Endothelial cell of umbilical vein (primary cell): ENCODE data around the gene PLEKHA8. TPM values are rescaled to one million over a fixed set of nuclear protein-coding genes. Genes with fewer than 3 reads are reported as not detected.

Source experiments
- BruUV-seq: library from RNA; stranded (reverse); fragments of 400-500 nt; replicated peaks from 2 replicates; lab custom pipeline; 2021; lab: Mats Ljungman, UMichigan
- CTCF ChIA-PET: fragments of 300-600, 350-600 bp; sonication (Branson Sonifier 250); formaldehyde crosslinking; loops from one replicate; lab custom pipeline; 2021; ENCODE audit warnings: antibody characterized with exemption, inconsistent platforms; lab: Charles Lee
- POLR2A ChIA-PET: fragments of 300-600, 350-600 bp; sonication (Branson Sonifier 250); formaldehyde crosslinking; loops from one replicate; lab custom pipeline; 2021; ENCODE audit warnings: antibody characterized with exemption, inconsistent platforms; lab: Charles Lee
- DNase-seq: peaks from one replicate; pipeline ENCODE4 v3.0.0-alpha.2; 2011; ENCODE audit warnings: low read depth, low spot score
- FAIRE-seq: peaks from 2 replicates; lab custom pipeline; 2011; peaks lifted over from hg19 to GRCh38; lab: Jason Lieb, UNC
- H2AFZ ChIP-seq: 2 replicates; pipeline ENCODE4 v1.6.0; 2012; ENCODE audit warnings: low read depth, low read length, control low read depth, inconsistent platforms
- H3K27ac ChIP-seq: 2 replicates; pipeline ENCODE4 v1.5.1; 2011; ENCODE audit warnings: low read depth, mild to moderate bottlenecking, control low read depth, low read length, moderate library complexity; ENCODE audit not compliant: insufficient read depth
- H3K27me3 ChIP-seq, 2 experiments: 2 replicates each; pipeline versions ENCODE4 v1.6.0 to v1.6.1; 2011; ENCODE audit warnings: low read length in 2 of 2, mixed read lengths in 1 of 2; ENCODE audit not compliant: control insufficient read depth in 2 of 2, insufficient read depth in 2 of 2
- H3K36me3 ChIP-seq, 2 experiments: 2 replicates in 1 of 2; 3 replicates in 1 of 2; pipeline ENCODE4 v1.5.1; 2011; ENCODE audit warnings: low read length in 2 of 2, mild to moderate bottlenecking in 1 of 2, moderate library complexity in 1 of 2; ENCODE audit not compliant: control insufficient read depth in 2 of 2, insufficient read depth in 2 of 2; ENCODE audit errors: extremely low read depth in 1 of 2
- H3K4me1 ChIP-seq: 3 replicates; pipeline ENCODE4 v1.5.1; 2011; ENCODE audit warnings: mild to moderate bottlenecking, low read length; ENCODE audit not compliant: control insufficient read depth, insufficient read depth; ENCODE audit errors: extremely low read depth
- H3K4me2 ChIP-seq: 2 replicates; pipeline ENCODE4 v1.6.1; 2011; ENCODE audit warnings: low read length, control low read depth, mixed read lengths; ENCODE audit not compliant: insufficient read depth
- H3K4me3 ChIP-seq, 3 experiments: fragments of 200-600 bp in 1 of 3; sonication (generic), shearing (Covaris generic) in 1 of 3; replicated peaks in 1 of 3; 2 replicates each; pipeline ENCODE4 v1.5.1; 2011 to 2016; ENCODE audit warnings: control low read depth in 3 of 3, low read length in 3 of 3, mild to moderate bottlenecking in 2 of 3, inconsistent platforms in 1 of 3, low read depth in 1 of 3, moderate library complexity in 1 of 3; ENCODE audit not compliant: insufficient read depth in 1 of 3
- H3K79me2 ChIP-seq: 2 replicates; pipeline ENCODE4 v1.6.0; 2012; ENCODE audit warnings: low read length, inconsistent platforms; ENCODE audit not compliant: control insufficient read depth, insufficient read depth
- H3K9ac ChIP-seq: replicated peaks from 2 replicates; pipeline ENCODE3; 2011; ENCODE audit warnings: low read length, control low read depth; ENCODE audit not compliant: insufficient read depth; ENCODE audit errors: extremely low read depth
- H3K9me1 ChIP-seq: replicated peaks from 3 replicates; pipeline ENCODE4 v1.6.0; 2011; ENCODE audit warnings: mild to moderate bottlenecking, low read length; ENCODE audit not compliant: control insufficient read depth, insufficient read depth; ENCODE audit errors: extremely low read depth
- H3K9me3 ChIP-seq: replicated peaks from 2 replicates; pipeline ENCODE4 v1.5.1; 2012; ENCODE audit warnings: low read length, inconsistent platforms; ENCODE audit not compliant: control insufficient read depth, insufficient read depth
- H4K20me1 ChIP-seq: replicated peaks from 2 replicates; pipeline ENCODE3; 2011; ENCODE audit warnings: mild to moderate bottlenecking, low read length; ENCODE audit not compliant: control insufficient read depth, insufficient read depth; ENCODE audit errors: extremely low read depth
- EZH2 ChIP-seq: IDR thresholded peaks from 2 replicates; pipeline ENCODE4 v1.6.1; 2012; ENCODE audit warnings: borderline replicate concordance, low read depth, mild to moderate bottlenecking, moderate library complexity, low read length, inconsistent platforms; ENCODE audit not compliant: severe bottlenecking
- FOS ChIP-seq: IDR thresholded peaks from 2 replicates; pipeline ENCODE4 v1.6.1; 2011; ENCODE audit warnings: mild to moderate bottlenecking, low read length, moderate library complexity, borderline replicate concordance; ENCODE audit not compliant: insufficient read depth
- GATA2 ChIP-seq: IDR thresholded peaks from 2 replicates; pipeline ENCODE4 v1.7.0; 2011; ENCODE audit warnings: low read depth, mild to moderate bottlenecking, moderate library complexity, mixed read lengths, low read length; ENCODE audit not compliant: insufficient read length, insufficient read depth
- JUN ChIP-seq: IDR thresholded peaks from 2 replicates; pipeline ENCODE4 v1.6.1; 2011; ENCODE audit warnings: borderline replicate concordance, low read depth; ENCODE audit not compliant: insufficient read length, insufficient read depth
- MYC ChIP-seq: IDR thresholded peaks from one replicate; pipeline ENCODE4 v1.6.1; 2011; ENCODE audit warnings: mild to moderate bottlenecking, low read depth, low read length
- POLR2A ChIP-seq: IDR thresholded peaks from 2 replicates; pipeline ENCODE4 v1.6.1; 2012; ENCODE audit warnings: low read depth, mild to moderate bottlenecking, control low read depth, low read length
- POLR2AphosphoS5 ChIP-seq: IDR thresholded peaks from 2 replicates; pipeline ENCODE4 v1.6.1; 2012; ENCODE audit warnings: low read depth, mild to moderate bottlenecking, control low read depth, low read length, moderate library complexity; ENCODE audit not compliant: insufficient read depth
- dilution Hi-C: fragments of 300-500 bp; cut with MboI; formaldehyde crosslinking; loops from one replicate; pipeline ENCODE4 v1.15.0; 2019; ENCODE audit warnings: low sequenced_read_pairs; ENCODE audit not compliant: extremely low pct_ligation_motif_present
- intact Hi-C: fragments of 100-400 bp; cut with micrococcal nuclease; formaldehyde crosslinking; loops from one replicate; pipeline ENCODE4 v1.10.0; 2022
- polyA plus RNA-seq, 4 experiments: library from polyadenylated mRNA; depleted of rRNA in 3 of 4; stranded (reverse) in 3 of 4; unstranded in 1 of 4; fragments of >200 nt; gene quantifications; 2 replicates each; pipeline versions ENCODE4 v1.2.1 to v1.2.3, GENCODE V29; 2011 to 2012; ENCODE audit warnings: missing spikeins in 1 of 4
- total RNA-seq: library from RNA; stranded (reverse); gene quantifications from 2 replicates; pipeline ENCODE4 v1.2.3, GENCODE V29; 2021
- TF ChIP-seq, protein P1 (sequence below), 2 donors: IDR thresholded peaks; 1 replicate in 1 of 2; 2 replicates in 1 of 2; pipeline ENCODE4 v1.5.1; 2011; ENCODE audit warnings: low read length in 2 of 2, mild to moderate bottlenecking in 2 of 2, moderate library complexity in 2 of 2, control low read depth in 1 of 2, inconsistent platforms in 1 of 2, low read depth in 1 of 2; ENCODE audit not compliant: insufficient read depth in 1 of 2; ENCODE audit errors: extremely low read depth in 1 of 2
- TF ChIP-seq, protein P2 (sequence below): IDR thresholded peaks from 2 replicates; pipeline ENCODE4 v1.6.1; 2011; ENCODE audit not compliant: insufficient read depth, insufficient read length

Gene PLEKHA8
- total and polyA plus RNA-seq, 2 donors (not counting 3 experiments of a cell fraction or from before 2014, with no cell fraction given), result 4.5 to 19.8 TPM

DNA sequence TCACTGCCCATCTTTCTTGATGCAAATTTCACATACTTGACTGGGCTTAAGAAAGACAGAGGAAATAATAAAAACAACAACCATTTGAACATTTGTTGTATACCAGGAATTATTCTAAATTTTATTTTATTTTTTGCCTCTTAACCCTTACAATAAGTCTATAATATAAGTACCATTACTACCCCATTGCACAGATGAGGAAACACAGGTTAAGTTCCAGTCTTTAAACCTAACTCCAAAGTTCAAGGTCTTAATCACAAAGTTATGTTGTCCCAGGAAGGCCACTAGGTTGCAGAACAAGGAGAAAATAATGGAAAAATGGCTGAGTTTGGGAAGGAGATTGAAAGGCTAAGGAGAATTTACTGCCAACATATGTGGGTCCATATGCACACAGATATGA lies 5.2 kb upstream of the PLEKHA8 start:
- FAIRE-seq, result no peak
- intact Hi-C loops, result no loop called here

More for the DNA sequence above, 5.2 kb upstream of the PLEKHA8 start:
- peaks cover 42% of the 10 kb centered on the region for H3K4me1 ChIP-seq
- H3K27me3 ChIP-seq, result no peaks in the 10 kb centered on the region
- CTCF ChIA-PET, result interaction anchor here (1.0 kb wide), 1 partner anchor 39 kb away, joined by 3 read pairs; no protein-coding TSS in a partner anchor
- no peaks in the 10 kb centered on the region for H3K36me3 ChIP-seq
- no peak overlapping the region for H3K27ac ChIP-seq
- POLR2A ChIA-PET, result interaction anchor here (0.5 kb wide), 1 partner anchor 17 kb away, joined by 4 read pairs; no protein-coding TSS in a partner anchor
- H3K9me1 ChIP-seq, result no peaks in the 10 kb centered on the region
- no peak overlapping the region for H3K4me3 ChIP-seq
- no peaks in the 10 kb centered on the region for H3K9me3 ChIP-seq
- dilution Hi-C loops, result no loop called here
- H2AFZ ChIP-seq, result no peak overlapping the region
- no peak overlapping the region for H3K9ac ChIP-seq
- H4K20me1 ChIP-seq, result no peaks in the 10 kb centered on the region
- H3K4me2 ChIP-seq, result no peak overlapping the region
- no TSS peak for BruUV-seq
- peaks cover 30% of the 10 kb centered on the region for H3K79me2 ChIP-seq
- no peak for DNase-seq
- TF ChIP-seq, protein P1, sequence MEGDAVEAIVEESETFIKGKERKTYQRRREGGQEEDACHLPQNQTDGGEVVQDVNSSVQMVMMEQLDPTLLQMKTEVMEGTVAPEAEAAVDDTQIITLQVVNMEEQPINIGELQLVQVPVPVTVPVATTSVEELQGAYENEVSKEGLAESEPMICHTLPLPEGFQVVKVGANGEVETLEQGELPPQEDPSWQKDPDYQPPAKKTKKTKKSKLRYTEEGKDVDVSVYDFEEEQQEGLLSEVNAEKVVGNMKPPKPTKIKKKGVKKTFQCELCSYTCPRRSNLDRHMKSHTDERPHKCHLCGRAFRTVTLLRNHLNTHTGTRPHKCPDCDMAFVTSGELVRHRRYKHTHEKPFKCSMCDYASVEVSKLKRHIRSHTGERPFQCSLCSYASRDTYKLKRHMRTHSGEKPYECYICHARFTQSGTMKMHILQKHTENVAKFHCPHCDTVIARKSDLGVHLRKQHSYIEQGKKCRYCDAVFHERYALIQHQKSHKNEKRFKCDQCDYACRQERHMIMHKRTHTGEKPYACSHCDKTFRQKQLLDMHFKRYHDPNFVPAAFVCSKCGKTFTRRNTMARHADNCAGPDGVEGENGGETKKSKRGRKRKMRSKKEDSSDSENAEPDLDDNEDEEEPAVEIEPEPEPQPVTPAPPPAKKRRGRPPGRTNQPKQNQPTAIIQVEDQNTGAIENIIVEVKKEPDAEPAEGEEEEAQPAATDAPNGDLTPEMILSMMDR (IDR thresholded peaks at IDR 0.05; ENCODE audit: extremely low read depth in 1 of 2, insufficient read depth in 1 of 2, low read depth in 1 of 2, low read length in 2 of 2), result no peak
- no peak for TF ChIP-seq JUN
- no peak for TF ChIP-seq EZH2
- TF ChIP-seq FOS, result no peak
- TF ChIP-seq MYC, result no peak
- TF ChIP-seq POLR2A, result no peak
- no peak for TF ChIP-seq GATA2
- TF ChIP-seq, protein P2, sequence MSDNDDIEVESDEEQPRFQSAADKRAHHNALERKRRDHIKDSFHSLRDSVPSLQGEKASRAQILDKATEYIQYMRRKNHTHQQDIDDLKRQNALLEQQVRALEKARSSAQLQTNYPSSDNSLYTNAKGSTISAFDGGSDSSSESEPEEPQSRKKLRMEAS, result no peak
- TF ChIP-seq POLR2AphosphoS5, result no peak
